GM04503 (cell line): Measurements from ENCODE around the gene MPPED1.

Experiments used
- DNase-seq: peaks from one replicate; pipeline ENCODE4 v3.0.0-alpha.2; 2012; ENCODE audit warnings: low read depth

The MPPED1 gene

DNA sequence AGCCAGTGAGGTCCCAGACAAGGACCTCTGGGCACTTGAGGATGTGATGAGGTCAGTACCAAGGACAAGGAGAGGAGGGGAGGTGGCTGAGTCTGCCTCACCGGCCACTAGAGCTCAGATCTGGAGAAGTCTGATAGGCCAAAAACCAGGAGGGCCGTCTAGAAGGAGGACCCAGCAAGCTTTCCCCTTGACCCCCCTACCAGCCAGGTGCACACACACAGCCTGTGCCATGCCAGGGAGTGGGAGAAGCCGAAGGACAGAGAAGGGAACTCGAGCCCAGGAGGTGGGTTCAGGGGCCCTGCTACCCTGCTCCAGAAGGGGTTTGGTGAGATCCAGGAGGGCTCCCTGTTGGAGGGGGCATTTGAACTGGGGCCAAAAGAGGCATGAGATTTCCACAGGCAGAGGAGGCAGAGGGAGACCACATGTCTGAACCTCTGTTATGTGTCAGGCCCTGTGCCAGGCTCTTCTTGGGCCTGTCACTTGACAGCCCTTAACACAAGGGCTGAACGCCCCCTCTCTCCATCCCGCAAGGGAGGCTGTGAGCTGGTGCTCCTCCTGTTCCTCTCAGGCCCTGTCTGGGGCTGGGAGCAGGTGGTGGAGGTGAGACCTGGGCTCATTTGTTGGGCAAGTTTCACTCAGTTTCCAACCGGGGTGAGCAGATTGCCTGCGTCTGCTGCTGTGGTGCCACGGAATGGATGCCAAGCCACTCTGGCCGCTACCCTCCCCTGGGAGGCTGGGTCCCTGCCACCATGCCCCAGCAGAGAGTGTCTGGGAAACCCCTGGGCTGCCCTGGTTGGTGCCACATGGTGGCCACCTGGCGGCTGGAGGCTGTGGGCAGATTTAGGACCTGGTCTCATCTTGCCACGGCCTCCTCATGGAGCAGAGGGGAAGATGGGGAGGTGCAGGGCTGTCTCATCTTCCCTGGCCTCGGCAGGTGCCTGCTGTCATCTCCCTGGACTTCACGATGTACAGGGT lies 65.2 kb downstream of the MPPED1 start:
- DNase-seq: no peak

DNA sequence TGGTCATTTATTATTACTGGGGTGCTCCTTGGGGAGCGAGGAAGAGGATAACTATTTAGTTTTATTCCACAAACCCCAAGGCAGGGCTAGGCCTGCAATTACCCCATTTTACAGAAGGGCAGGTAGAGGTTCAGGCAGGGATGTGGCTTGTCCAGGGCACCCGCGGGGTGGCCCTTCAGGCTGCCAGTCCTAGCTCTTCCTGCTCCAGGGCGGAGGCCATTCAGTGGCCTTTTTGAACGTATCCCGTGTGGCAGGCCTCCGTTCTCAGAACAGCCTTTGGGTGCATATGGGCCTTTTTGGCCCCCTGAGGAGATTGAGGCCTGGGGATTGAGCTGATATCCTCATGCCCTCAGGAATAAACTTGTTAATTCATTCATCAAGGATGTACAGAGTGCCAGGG lies 66.2 kb downstream of the MPPED1 start:
- DNase-seq: no peak

- DNase-seq: no peak
Observed at GRCh38 chr22:43478621-43479300, 66.9 kb downstream of the MPPED1 start.

- DNase-seq: no peak
Observed at GRCh38 chr22:43479301-43479950, 67.6 kb downstream of the MPPED1 start.

- DNase-seq: no peak
Observed at GRCh38 chr22:43479962-43480361, 68.1 kb downstream of the MPPED1 start.

DNA sequence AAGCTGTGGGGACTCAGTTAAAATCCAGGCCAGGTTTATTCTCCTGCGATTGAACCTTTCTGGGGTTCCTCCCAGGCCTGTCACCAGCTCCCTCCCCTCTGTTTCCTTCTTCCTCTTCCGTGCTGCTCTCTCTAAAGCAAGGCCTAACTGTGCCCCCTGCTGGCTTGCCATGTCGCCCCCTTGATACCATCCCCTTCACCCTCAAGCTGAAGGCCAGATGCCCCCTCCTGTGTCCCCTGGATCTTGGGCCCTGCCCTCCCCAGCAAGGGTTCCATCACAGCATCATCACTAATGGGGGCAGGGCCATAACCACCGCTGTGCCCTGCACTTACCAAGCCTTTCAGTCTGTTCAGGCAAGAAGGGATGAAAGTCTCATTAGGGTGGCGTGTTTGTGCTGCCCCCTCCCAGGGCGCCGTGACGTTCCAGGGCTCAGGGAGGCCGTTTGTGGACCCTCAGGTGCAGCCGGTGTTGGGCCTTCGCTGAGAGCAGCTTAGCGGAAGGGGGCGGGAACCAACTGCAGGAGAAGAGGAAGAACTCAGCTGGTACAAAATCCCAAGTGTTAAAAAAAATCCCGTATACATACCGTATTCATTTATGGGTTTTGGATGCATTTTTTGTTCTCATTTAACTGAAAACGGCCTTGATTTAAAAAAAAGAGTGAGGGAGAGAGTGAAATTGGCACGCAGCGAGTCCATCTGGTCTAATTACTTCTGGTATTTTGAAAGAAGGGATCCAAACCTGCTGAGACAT lies 69.9 kb downstream of the MPPED1 start:
- no peak for DNase-seq

DNA sequence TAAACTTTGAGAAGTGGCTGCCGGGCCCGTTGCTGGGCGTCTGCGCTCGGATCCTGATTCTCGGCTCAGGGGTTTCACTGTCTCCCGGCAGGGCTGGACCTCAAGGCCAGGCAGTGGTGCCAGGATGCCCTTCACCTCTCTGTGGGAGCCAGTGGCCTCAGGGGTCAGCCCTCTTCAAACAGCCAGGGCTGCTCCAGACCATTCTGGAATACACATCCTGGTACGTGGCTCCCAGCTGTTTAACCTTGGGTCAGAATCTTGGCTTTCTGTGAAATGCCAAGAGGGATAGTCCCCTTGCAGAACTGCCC lies 70.5 kb downstream of the MPPED1 start:
- no peak for DNase-seq

GRCh38 chr22:43483266-43483665 lies 71.5 kb downstream of the MPPED1 start:
- DNase-seq: no peak

- DNase-seq: no peak
Observed at GRCh38 chr22:43483669-43484068, 71.9 kb downstream of the MPPED1 start.

GRCh38 chr22:43484227-43484626 lies 72.4 kb downstream of the MPPED1 start:
- no peak for DNase-seq

DNA sequence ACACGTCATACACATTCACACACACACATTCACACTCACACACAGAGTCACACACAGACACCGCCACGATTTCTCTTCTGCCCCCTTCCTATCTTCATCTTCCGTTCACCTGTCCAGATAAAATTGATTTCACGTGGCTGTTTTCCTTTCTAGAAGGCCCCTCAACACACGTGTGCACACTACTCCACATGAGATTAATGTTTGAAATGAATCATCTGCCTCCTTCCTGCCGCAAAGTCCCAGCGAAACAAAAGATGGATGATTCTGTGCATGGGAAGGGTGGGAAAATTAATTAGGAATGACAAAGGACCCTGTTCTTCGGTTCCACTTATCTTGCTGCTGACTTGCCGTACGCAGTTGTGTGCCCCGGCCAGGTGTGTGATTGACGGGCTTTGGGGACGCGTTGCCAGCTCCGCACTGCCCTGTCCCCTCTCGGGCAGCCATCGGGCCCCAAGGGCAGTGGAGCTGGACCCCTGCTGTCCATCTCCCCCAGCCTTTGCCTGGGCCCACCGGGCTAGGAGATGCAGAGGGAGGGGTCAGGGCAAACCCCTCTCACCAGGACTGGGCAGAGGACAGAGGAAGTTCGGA lies 73.8 kb downstream of the MPPED1 start:
- DNase-seq: no peak

GRCh38 chr22:43487311-43488030 lies 75.7 kb downstream of the MPPED1 start:
- no peak for DNase-seq

DNA sequence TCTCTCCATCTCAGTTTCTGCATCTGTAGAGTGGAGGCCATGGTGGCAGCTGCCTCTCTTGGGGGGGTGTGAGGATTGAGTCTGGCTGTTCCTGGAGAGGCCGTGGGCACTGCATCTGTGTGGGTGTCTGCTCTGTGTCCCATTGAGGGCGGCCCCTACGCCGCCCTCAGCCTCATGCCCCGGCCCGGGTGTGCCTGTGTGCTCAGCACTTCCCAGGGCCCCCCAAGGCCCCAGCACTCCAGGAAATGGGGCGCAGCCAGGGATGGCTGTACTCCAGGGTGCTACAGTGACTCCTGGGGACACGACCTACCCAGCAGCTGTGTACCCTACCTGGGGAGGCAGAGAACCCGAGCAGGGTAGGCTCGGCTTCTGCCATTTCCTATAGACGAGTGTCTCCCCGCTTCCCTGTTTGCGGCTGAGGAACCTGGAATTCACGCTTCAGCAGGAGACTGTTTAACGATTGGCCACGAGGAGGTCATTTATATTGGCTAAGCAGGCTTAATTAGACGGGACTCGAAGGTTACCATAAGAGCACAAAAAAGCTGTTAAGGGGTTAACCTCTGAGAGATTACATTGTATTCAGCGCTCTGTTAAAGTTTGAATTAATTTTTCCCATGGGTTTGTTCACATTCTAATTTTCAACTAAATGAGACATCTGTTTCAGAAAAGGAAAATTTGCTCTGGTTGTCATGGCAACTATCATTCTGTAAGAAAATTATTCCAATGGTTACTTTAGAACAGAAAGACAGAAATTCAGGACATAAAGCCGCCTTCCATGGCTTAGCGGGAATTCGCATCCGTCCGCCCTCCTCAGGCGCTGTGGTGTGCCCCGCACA lies 76.4 kb downstream of the MPPED1 start:
- no peak for DNase-seq

- DNase-seq: no peak
Observed at GRCh38 chr22:43488937-43489336, 77.1 kb downstream of the MPPED1 start.

- DNase-seq: no peak
Observed at GRCh38 chr22:43490311-43490710, 78.5 kb downstream of the MPPED1 start.

DNA sequence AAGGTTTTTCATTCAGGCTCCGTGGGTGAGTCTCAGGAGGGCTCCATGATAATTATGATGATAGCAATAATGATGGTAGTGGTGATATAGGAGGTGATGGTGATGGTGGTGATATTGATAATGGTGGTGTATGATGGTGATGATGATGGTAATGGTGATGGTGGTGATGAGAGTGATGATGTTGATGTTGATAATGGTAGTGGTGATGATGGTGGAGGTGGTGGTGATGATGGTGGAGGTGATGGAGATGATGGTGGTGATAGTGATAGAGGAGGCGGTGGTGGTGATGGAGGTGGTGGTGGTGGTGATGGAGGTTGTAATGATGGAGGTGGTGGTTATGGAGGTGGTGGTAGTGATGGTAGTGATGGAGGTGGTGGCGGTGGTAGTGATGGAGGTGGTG lies 79.4 kb downstream of the MPPED1 start:
- DNase-seq: no peak

DNA sequence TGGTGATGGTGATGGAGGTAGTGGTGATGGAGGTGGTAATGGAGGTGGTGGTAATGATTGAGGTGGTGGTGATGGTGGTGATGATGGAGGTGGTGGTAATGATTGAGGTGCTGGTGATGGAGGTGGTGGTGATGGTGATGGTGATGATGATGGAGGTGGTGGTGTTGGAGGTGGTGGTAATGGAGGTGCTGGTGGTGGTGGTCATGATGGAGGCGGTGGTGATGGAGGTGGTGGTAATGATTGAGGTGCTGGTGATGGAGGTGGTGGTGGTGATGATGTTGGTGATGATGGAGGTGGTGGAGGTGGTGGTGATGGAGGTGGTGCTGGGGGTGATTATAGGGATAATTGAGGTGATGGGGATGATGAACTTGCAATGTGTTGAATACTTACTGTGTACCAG lies 79.9 kb downstream of the MPPED1 start:
- no peak for DNase-seq

DNA sequence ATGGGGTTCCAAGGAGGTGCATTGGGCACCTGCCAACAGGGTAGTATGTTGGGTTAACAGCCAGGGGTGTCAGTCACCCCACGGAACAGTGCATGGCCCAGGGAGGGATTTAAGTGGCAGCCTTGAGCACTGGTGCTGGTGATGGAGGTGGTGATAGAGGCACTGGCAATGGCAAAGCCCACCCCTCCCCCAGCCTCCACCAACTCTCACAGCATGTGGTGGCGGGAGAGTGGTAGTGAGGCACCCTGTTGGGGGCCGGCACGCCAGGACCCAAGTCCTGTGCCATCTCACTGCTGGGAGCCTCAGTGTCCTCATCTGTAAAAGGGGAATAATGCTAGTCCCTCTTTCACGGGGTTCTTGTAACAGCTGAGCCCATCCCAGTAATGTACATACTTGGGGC lies 81.5 kb downstream of the MPPED1 start:
- no peak for DNase-seq

DNA sequence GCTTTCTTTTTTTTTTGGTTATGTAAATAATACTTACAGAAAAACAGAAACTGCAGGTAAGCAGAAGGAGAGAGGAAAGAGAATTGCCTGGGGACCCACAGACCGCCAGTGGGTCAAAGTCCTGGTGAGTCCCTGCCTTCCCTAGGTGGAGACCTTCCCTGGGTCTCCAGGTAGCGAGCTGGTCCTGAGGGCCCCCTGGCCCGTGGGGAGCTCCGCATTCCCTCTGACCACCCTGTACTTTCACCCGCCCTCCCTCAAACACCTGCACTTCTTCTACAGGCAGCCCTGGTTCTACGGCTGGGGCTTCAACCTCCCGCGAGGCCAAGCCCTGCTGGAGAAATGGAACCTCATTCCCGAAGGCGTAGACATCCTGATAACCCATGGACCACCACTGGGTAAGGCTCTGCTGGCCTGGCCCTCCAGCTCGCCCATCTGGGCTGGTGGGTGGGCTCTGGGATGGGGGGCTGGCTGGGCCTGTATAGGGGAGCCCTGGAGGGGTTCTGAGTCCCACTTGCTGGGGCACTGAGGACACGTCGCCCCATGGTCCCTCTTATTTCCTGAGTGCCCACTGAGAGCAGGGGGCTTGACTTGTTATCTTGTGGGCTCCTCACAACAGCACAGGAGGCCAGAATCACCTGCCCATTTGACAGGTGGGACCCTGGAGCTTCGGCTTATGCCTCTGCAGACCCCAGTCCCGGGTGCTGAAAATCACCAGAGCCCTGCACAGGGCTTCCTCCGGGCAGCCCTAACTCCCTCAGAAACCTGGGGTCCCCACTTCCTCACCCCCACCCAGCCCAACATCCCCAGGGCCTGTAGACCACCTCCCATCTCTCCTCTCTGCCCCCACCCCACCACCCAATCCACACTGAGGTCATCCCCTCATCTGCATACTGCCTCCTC lies 86.4 kb downstream of the MPPED1 start:
- no peak for DNase-seq
